BLaER1 treated with 17β-estradiol and CSF1 and Interleukin-3, amounts not matched to agents 10 nM and 100 nM (cell line): ENCODE results near the gene HMGCL.
"Not testable (repeated sequence)": the region's sequence is repeated elsewhere in the genome, so short reads cannot be mapped to it uniquely, and the experiment has no call there.

Source experiments
- H3K27ac ChIP-seq, 11 experiments: shearing (Covaris generic); formaldehyde crosslinking; 2 replicates each; pipeline ENCODE4 v1.8.1; 2022
- H3K27me3 ChIP-seq, 11 experiments: shearing (Covaris generic); formaldehyde crosslinking; 2 replicates each; pipeline ENCODE4 v1.8.1; 2022
- H3K36me3 ChIP-seq, 11 experiments: shearing (Covaris generic); formaldehyde crosslinking; 2 replicates each; pipeline ENCODE4 v1.8.1; 2022
- H3K4me1 ChIP-seq, 10 experiments: shearing (Covaris generic); formaldehyde crosslinking; 2 replicates each; pipeline ENCODE4 v1.8.1; 2022
- H3K4me2 ChIP-seq, 11 experiments: shearing (Covaris generic); formaldehyde crosslinking; 2 replicates each; pipeline ENCODE4 v1.8.1; 2022
- H3K4me3 ChIP-seq, 10 experiments: shearing (Covaris generic); formaldehyde crosslinking; 2 replicates each; pipeline ENCODE4 v1.8.1; 2022
- H3K9ac ChIP-seq, 11 experiments: shearing (Covaris generic); formaldehyde crosslinking; 2 replicates each; pipeline ENCODE4 v1.8.1; 2022
- H3K9me3 ChIP-seq, 11 experiments: shearing (Covaris generic); formaldehyde crosslinking; replicated peaks in 1 of 11; 2 replicates each; pipeline ENCODE4 v1.8.1; 2022
- H4K20me1 ChIP-seq, 11 experiments: shearing (Covaris generic); formaldehyde crosslinking; 2 replicates each; pipeline ENCODE4 v1.8.1; 2022
- Cebpa-rat ChIP-seq, 11 experiments: shearing (Covaris generic); IDR thresholded peaks; 2 replicates each; pipeline ENCODE4 v1.8.1; 2022

The HMGCL gene

GRCh38 chr1:23806280-23806679 is 18.9 kb downstream of the HMGCL start:
- Histone ChIP-seq H3K27me3 (no peaks in the 10 kb centered on the region), H3K27ac (no peak overlapping the region), H3K9me3 (no peaks in the 10 kb centered on the region), H3K4me1 (peaks cover 23 to 73% (median 47%) of the 10 kb centered on the region in 10 experiments), H3K4me2 (0 out of 22 replicates have a peak overlapping the region, but pooled peaks of 2 of the 11 experiments have one; percentile 50 to 83), H3K36me3 (peaks cover 0 to 51% (median 9%) of the 10 kb centered on the region in 11 experiments; a peak in 12 of 22 replicates), H3K4me3 (no peak overlapping the region), H3K9ac (peak overlapping the region in 2 of 11 experiments; percentile 1 to 39; a peak in 3 of 22 replicates), H4K20me1 (no peaks in the 10 kb centered on the region)
- TF ChIP-seq Cebpa-rat (IDR thresholded peaks at IDR 0.05): no peak

GRCh38 chr1:23805025-23805424 is 20.2 kb downstream of the HMGCL start:
- Histone ChIP-seq H3K27me3 (no peaks in the 10 kb centered on the region), H3K4me2 (peak overlapping the region in 3 of 11 experiments; percentile 31 to 70 (median 57); a peak in 5 of 22 replicates), H3K9ac (0 out of 22 replicates have a peak overlapping the region, but pooled peaks of 1 of the 11 experiments have one; percentile 31), H3K27ac (peak overlapping the region in 1 of 11 experiments; percentile 45; a peak in 2 of 22 replicates), H3K4me1 (peaks cover 14 to 63% (median 37%) of the 10 kb centered on the region in 10 experiments), H3K9me3 (no peaks in the 10 kb centered on the region), H4K20me1 (peaks cover 0 to 4% (median 0%) of the 10 kb centered on the region in 11 experiments; a peak in 1 of 22 replicates), H3K36me3 (peaks cover 0 to 51% (median 9%) of the 10 kb centered on the region in 11 experiments; a peak in 12 of 22 replicates), H3K4me3 (no peak overlapping the region)
- no peak for TF ChIP-seq Cebpa-rat (IDR thresholded peaks at IDR 0.05)

- peaks cover 17 to 62% (median 38%) of the 10 kb centered on the region in 10 experiments for H3K4me1 ChIP-seq
- peak overlapping the region in 5 of 11 experiments; percentile 1 to 70 (median 31); a peak in 6 of 22 replicates for H3K4me2 ChIP-seq
- TF ChIP-seq Cebpa-rat (IDR thresholded peaks at IDR 0.05): no peak
- H3K9me3 ChIP-seq: no peaks in the 10 kb centered on the region
- H3K36me3 ChIP-seq: peaks cover 0 to 51% (median 9%) of the 10 kb centered on the region in 11 experiments; a peak in 13 of 22 replicates
- H4K20me1 ChIP-seq: peaks cover 0 to 9% (median 0%) of the 10 kb centered on the region in 11 experiments; a peak in 2 of 22 replicates
- H3K27ac ChIP-seq: peak overlapping the region in 7 of 11 experiments; percentile 10 to 67 (median 45); a peak in 9 of 22 replicates
- H3K27me3 ChIP-seq: no peaks in the 10 kb centered on the region
- H3K4me3 ChIP-seq: no peak overlapping the region
- H3K9ac ChIP-seq: peak overlapping the region in 6 of 11 experiments; percentile 6 to 51 (median 22); a peak in 6 of 22 replicates
Observed at GRCh38 chr1:23804183-23804835, 20.9 kb downstream of the HMGCL start.

GRCh38 chr1:23803674-23804073 is 21.6 kb downstream of the HMGCL start:
- Histone ChIP-seq H4K20me1 (peaks cover 0 to 13% (median 0%) of the 10 kb centered on the region in 11 experiments; a peak in 3 of 22 replicates), H3K36me3 (peaks cover 2 to 51% (median 14%) of the 10 kb centered on the region in 11 experiments; a peak in 18 of 22 replicates), H3K9me3 (no peaks in the 10 kb centered on the region), H3K4me2 (peak overlapping the region in 3 of 11 experiments; percentile 31 to 70 (median 57); a peak in 2 of 22 replicates), H3K4me3 (no peak overlapping the region), H3K27ac (peak overlapping the region in 6 of 11 experiments; percentile 10 to 67 (median 48); a peak in 9 of 22 replicates), H3K27me3 (no peaks in the 10 kb centered on the region), H3K9ac (peak overlapping the region in 2 of 11 experiments; percentile 18 to 51; a peak in 3 of 22 replicates), H3K4me1 (peaks cover 23 to 68% (median 45%) of the 10 kb centered on the region in 10 experiments)
- no peak for TF ChIP-seq Cebpa-rat (IDR thresholded peaks at IDR 0.05)

- Histone ChIP-seq H3K9ac (peak overlapping the region in 2 of 11 experiments; percentile 85 to 92; a peak in 1 of 22 replicates), H3K4me1 (peaks cover 23 to 63% (median 39%) of the 10 kb centered on the region in 10 experiments), H3K36me3 (peaks cover 10 to 48% (median 18%) of the 10 kb centered on the region in 11 experiments; a peak in 21 of 22 replicates), H4K20me1 (peaks cover 0 to 14% (median 0%) of the 10 kb centered on the region in 11 experiments; a peak in 4 of 22 replicates)
- H3K4me3 ChIP-seq, H3K9me3 ChIP-seq, H3K27ac ChIP-seq, H3K27me3 ChIP-seq, H3K4me2 ChIP-seq: not testable (repeated sequence)
Observed at GRCh38 chr1:23802809-23803342, 22.4 kb downstream of the HMGCL start.

GRCh38 chr1:23801876-23802275 is 23.4 kb downstream of the HMGCL start:
- peaks cover 20 to 55% (median 26%) of the 10 kb centered on the region in 11 experiments for H3K36me3 ChIP-seq
- no peaks in the 10 kb centered on the region for H3K27me3 ChIP-seq
- peaks cover 0 to 24% (median 0%) of the 10 kb centered on the region in 11 experiments; a peak in 6 of 22 replicates for H4K20me1 ChIP-seq
- H3K9me3 ChIP-seq: no peaks in the 10 kb centered on the region
- peak overlapping the region in 3 of 10 experiments; percentile 79 to 90 (median 90); a peak in 4 of 20 replicates for H3K4me3 ChIP-seq
- peak overlapping the region; percentile 90 to 100 (median 97); a peak in 21 of 22 replicates for H3K4me2 ChIP-seq
- no peak overlapping the region for H3K27ac ChIP-seq
- H3K9ac ChIP-seq: peak overlapping the region in 8 of 11 experiments; percentile 31 to 93 (median 86); a peak in 7 of 22 replicates
- no peak for TF ChIP-seq Cebpa-rat (IDR thresholded peaks at IDR 0.05)
- H3K4me1 ChIP-seq: peaks cover 20 to 53% (median 30%) of the 10 kb centered on the region in 10 experiments

GRCh38 chr1:23801338-23801748 is 23.9 kb downstream of the HMGCL start:
- H3K4me1 ChIP-seq: peaks cover 20 to 48% (median 30%) of the 10 kb centered on the region in 10 experiments
- H3K4me3 ChIP-seq: peak overlapping the region; percentile 79 to 90 (median 86)
- H3K9me3 ChIP-seq: no peaks in the 10 kb centered on the region
- peak overlapping the region; percentile 90 to 100 (median 97) for H3K4me2 ChIP-seq
- TF ChIP-seq Cebpa-rat (IDR thresholded peaks at IDR 0.05): peak in 2 of 11 experiments; percentile 21 to 51; a peak in 1 of 22 replicates
- H4K20me1 ChIP-seq: peaks cover 0 to 25% (median 0%) of the 10 kb centered on the region in 11 experiments; a peak in 6 of 22 replicates
- peaks cover 26 to 55% (median 30%) of the 10 kb centered on the region in 11 experiments for H3K36me3 ChIP-seq
- H3K9ac ChIP-seq: peak overlapping the region; percentile 84 to 93 (median 88)
- no peaks in the 10 kb centered on the region for H3K27me3 ChIP-seq
- H3K27ac ChIP-seq: peak overlapping the region; percentile 71 to 85 (median 79)

- H3K9me3 ChIP-seq: no peaks in the 10 kb centered on the region
- H4K20me1 ChIP-seq: peaks cover 0 to 30% (median 0%) of the 10 kb centered on the region in 11 experiments; a peak in 8 of 22 replicates
- peak within 1 kb of the TSS; percentile 84 to 93 (median 88) for H3K9ac ChIP-seq
- no peak for TF ChIP-seq Cebpa-rat (IDR thresholded peaks at IDR 0.05)
- peak within 1 kb of the TSS; percentile 90 to 100 (median 98) for H3K4me2 ChIP-seq
- H3K4me1 ChIP-seq: peaks cover 20 to 47% (median 30%) of the 10 kb centered on the region in 10 experiments
- H3K36me3 ChIP-seq: peaks cover 30 to 56% (median 35%) of the 10 kb centered on the region in 11 experiments
- H3K27ac ChIP-seq: peak within 1 kb of the TSS; percentile 71 to 85 (median 79)
- H3K4me3 ChIP-seq: peak within 1 kb of the TSS; percentile 79 to 90 (median 86)
- no peaks in the 10 kb centered on the region for H3K27me3 ChIP-seq
Observed at GRCh38 chr1:23800400-23801337, 24.6 kb downstream of the HMGCL start, which contains the start of gene GALE. TSS of gene GALE (minus strand) at chr1:23800754. CDS start at chr1:23799007, 1,747 bp downstream.
